HS-27A (cell line): ENCODE data around the gene TXNDC16.

Source experiments
- DNase-seq: peaks from one replicate; pipeline ENCODE4 v3.0.0-alpha.2; 2012; ENCODE audit warnings: low read depth, missing footprints

Gene TXNDC16

GRCh38 chr14:52446355-52446754, 106.0 kb downstream of the TXNDC16 start:
- DNase-seq: no peak

- no peak for DNase-seq
These were observed 108.8 kb downstream of the TXNDC16 start for GRCh38 chr14:52443506-52443905.

DNA sequence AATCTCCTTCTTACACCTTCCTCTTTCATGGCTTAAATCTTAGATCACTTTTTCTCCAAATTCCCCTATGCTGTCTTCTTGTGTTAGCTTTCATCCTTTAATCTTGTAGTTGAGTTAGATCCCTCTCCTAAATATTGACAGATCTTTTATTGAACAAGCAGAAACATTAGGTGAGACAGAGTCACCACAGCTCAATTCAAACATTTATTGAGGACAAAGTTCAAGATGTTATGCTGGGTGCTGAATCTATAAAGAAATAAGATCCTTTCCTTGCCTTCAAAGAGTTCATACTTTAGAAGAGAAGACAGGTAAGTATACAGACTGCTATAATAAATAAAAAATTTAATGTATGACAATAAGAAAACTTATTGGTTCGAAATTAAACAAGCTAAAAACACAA, 109.7 kb downstream of the TXNDC16 start:
- no peak for DNase-seq

- no peak for DNase-seq
These were observed 110.1 kb downstream of the TXNDC16 start for GRCh38 chr14:52442166-52442565.

GRCh38 chr14:52439476-52439875, 112.8 kb downstream of the TXNDC16 start:
- no peak for DNase-seq

DNA sequence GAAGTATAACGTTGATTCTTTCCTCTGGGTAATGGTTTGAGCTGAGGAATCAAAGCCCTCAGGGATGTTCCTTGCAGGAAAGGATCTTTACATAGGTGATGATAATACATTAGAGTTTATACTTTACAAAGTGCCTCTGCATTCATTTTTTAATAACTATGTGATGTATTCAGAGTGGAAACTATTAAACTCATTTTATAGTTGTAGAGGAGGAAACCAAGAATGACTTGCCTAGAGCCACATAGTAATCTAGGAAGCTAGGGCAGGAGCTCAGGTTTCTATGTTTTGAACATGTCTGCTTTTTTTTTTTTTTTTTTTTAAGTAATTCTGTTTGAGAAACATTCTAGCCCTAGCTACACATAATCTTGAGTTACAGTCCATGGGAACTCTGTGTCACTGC, 117.3 kb downstream of the TXNDC16 start:
- no peak for DNase-seq

DNA sequence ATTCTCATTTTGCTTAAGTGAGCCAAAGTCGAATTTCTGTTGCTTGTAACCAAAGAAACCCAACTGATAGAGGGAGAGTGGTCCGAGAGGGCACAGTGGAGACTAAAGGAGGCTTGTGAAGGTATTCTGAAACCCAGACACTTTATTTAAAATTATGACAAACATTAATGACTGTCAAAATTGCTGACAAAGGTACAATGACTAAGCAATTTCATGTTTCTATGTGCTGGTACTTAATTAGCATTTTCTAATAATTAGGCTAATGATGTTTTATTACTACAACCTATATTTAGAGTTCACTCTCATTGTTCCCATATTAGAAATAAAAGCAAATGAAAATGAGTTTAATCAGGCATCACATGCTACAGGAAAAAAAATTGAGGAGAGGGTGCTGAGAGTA, 121.8 kb downstream of the TXNDC16 start:
- DNase-seq: no peak

GRCh38 chr14:52429451-52429850, 122.9 kb downstream of the TXNDC16 start:
- no peak for DNase-seq

DNA sequence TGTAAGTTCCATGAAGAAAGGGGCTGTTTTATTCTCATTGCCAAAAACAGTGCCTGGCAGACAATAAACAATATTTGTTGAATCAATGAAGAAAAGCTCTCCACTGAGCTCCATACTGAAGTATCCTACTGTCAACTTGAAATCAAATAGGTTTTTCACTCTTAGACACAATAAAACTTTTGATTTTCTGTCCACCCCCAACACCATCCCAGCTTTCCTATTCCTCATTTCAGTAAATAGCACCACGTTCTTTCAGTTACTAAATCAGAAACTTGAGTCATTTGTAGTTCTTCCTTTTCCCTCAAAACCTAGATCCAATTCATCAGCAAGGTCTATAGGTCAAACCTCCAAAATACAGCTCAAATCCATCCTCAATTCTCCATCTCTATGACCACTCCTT, 124.8 kb downstream of the TXNDC16 start:
- no peak for DNase-seq

- no peak for DNase-seq
These were observed 129.5 kb downstream of the TXNDC16 start for GRCh38 chr14:52422650-52423356.

GRCh38 chr14:52417139-52417538, 135.2 kb downstream of the TXNDC16 start:
- DNase-seq: no peak

DNA sequence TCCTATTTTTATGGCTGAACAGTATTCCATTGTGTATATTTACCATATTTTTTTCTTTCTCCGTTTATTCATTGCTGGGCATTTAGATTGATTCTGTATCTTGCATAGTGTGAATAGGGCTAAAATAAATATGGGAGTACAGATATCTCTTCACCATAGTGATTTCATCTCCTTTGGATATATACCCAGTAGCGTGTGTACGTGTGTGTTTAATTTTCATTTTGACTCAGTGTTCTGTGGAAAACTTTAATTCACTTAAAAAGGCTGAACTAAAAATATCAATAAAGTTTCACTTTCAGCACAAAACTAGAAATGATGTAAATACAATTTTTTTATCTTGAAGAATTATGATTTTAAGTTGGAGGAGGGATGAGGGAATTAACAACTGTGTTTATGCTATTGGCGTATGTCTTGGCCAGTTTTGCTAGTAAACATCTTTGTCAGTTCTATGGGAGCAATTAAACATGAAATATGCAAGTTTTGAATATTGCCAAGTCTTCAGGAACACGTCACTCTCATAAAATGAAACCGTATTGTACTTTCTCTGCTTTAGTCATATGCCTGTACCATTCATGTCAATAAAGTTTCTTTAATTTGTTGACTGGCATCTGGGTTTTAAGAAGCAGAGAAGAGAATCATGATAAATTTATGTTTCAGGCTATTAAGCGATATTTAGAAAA, 138.4 kb downstream of the TXNDC16 start:
- DNase-seq: no peak

DNA sequence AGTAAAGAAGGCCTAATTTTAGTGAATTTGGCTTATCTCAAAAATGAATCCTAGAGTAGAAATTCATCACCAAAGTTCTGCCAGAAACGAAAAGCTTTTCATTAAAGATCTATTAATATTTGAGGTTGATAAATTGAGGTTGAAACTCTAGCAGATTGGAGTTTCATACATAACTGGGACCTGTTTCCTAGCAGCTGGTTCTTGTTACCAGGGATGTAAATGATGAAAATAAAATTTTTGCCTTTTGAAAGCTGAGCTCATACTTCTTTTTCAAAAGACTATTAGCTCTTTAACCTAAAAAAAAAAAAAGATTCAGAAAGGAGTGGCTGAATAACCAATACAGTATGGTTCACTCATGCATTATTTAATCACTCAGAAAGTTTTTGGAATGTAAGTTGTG, 139.9 kb downstream of the TXNDC16 start:
- no peak for DNase-seq

GRCh38 chr14:52405314-52405713, 147.0 kb downstream of the TXNDC16 start:
- DNase-seq: no peak

DNA sequence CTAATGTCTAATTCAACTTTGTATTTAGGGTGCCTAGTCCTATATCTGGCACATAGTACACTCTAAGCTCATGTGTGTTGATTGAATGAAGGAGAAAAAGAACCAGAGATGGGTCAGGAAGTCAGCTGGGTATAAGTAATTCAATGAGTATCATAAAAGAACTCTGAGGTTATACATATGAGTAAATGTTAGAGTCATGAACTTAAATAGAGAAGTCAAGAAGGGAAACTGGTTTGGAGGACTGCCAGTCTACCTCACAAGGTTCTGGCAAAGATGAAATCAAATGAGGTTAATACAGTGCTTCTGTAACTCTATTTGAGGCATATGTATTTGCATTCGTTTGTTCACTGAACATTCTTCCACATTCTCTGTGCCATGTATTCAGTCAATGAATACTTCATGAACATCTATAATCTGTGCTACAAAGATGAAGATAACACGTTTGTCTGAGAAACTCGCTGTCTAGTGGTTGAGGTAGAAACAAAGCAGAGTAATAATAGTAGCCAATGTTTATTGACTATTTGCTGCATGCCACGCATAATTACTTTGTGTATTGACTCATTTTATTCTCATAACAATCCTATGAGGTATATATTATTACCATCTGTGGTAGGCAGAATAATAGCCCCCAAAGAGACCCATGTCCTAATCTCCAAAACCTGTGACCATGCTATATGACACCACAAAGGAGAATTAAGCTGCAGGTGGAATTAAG, 149.3 kb downstream of the TXNDC16 start:
- DNase-seq: no peak

GRCh38 chr14:52400846-52401245, 151.5 kb downstream of the TXNDC16 start:
- no peak for DNase-seq

GRCh38 chr14:52399921-52400595, 152.2 kb downstream of the TXNDC16 start:
- DNase-seq: no peak

GRCh38 chr14:52399104-52399503, 153.2 kb downstream of the TXNDC16 start:
- no peak for DNase-seq

- no peak for DNase-seq
These were observed 154.5 kb downstream of the TXNDC16 start for GRCh38 chr14:52397844-52398243.

DNA sequence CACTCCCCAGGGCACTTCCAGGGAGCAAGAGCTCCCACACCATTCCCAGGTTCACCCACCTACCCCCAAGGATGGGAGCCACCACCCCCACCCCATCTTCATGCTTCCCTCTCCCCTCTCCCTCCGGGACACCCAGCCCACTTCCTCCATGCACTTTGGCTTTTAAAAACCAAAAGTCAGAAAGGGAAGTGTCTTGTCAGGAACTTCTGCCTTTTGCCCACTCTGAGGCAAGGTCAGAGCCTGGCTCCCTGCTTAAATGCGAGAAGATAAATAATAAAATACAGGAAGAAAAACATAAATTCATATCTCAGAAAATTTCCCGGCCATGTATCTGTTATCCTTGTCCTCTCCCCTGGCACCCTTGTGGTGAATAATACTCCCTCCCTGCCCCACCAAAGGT, 156.6 kb downstream of the TXNDC16 start:
- no peak for DNase-seq

- no peak for DNase-seq
These were observed 160.3 kb downstream of the TXNDC16 start for GRCh38 chr14:52391881-52392615.
